Breast epithelium (tissue), 3 donors: ENCODE data around the gene LPP.

Experiments used
- POLR2A ChIP-seq: fragments of 450-650 bp; IDR thresholded peaks from one replicate; pipeline ENCODE4 v1.6.1; 2016; ENCODE audit warnings: antibody characterized with exemption, mild to moderate bottlenecking, moderate library complexity
- POLR2AphosphoS5 ChIP-seq, 3 donors: sonication (generic); formaldehyde crosslinking; IDR thresholded peaks; one replicate each; pipeline ENCODE4 v1.6.1; 2017; ENCODE audit warnings: antibody characterized with exemption in 3 of 3
- TF ChIP-seq, protein P1 (sequence below), 3 donors: fragments of 450-650 bp; IDR thresholded peaks; one replicate each; pipeline ENCODE4 v1.5.1; 2016 to 2017; ENCODE audit warnings: antibody characterized with exemption in 3 of 3, mild to moderate bottlenecking in 3 of 3, moderate library complexity in 3 of 3

DNA sequence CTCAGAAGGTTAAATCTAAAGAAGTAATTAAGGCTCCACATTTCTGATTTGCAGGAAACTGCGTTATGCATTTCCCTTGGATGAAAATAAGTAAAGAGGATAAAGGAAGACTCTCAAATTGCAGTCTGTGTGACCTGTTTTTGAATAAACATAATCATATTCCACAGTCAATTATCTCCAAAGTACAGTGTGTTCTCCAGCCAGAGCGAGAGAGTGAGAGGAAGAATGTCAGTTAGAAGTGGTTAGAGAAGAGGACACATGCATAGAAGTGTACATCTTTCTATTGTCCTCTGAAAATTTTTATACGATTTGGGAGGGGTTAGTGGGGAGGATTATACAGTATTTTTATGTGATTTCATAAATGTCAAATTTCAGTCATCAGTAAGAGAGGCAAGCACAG lies 487.1 kb downstream of the LPP start:
- no peak for TF ChIP-seq POLR2AphosphoS5 (IDR thresholded peaks at IDR 0.05)
- TF ChIP-seq, protein P1, sequence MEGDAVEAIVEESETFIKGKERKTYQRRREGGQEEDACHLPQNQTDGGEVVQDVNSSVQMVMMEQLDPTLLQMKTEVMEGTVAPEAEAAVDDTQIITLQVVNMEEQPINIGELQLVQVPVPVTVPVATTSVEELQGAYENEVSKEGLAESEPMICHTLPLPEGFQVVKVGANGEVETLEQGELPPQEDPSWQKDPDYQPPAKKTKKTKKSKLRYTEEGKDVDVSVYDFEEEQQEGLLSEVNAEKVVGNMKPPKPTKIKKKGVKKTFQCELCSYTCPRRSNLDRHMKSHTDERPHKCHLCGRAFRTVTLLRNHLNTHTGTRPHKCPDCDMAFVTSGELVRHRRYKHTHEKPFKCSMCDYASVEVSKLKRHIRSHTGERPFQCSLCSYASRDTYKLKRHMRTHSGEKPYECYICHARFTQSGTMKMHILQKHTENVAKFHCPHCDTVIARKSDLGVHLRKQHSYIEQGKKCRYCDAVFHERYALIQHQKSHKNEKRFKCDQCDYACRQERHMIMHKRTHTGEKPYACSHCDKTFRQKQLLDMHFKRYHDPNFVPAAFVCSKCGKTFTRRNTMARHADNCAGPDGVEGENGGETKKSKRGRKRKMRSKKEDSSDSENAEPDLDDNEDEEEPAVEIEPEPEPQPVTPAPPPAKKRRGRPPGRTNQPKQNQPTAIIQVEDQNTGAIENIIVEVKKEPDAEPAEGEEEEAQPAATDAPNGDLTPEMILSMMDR (IDR thresholded peaks at IDR 0.05), result no peak
- TF ChIP-seq POLR2A, result no peak
